Stomach (tissue), 4 donors: ENCODE results near the gene S1PR4.

Experiments used
- CTCF ChIP-seq, 7 experiments: fragments of 450-650 bp in 4 of 7; fragments of 200-600 bp in 3 of 7; sonication (generic) in 3 of 7; IDR thresholded peaks; one replicate each; pipeline ENCODE4 v1.5.1; 2016 to 2019; ENCODE audit warnings: antibody characterized with exemption in 7 of 7, control low read depth in 2 of 7, mild to moderate bottlenecking in 1 of 7
- POLR2A ChIP-seq, 4 donors: fragments of 450-650 bp; IDR thresholded peaks; one replicate each; pipeline ENCODE4 v1.6.1; 2016; ENCODE audit warnings: antibody characterized with exemption in 4 of 4, control low read depth in 2 of 4, mild to moderate bottlenecking in 1 of 4, moderate library complexity in 1 of 4
- POLR2AphosphoS5 ChIP-seq, 3 donors: sonication (generic); formaldehyde crosslinking; IDR thresholded peaks; one replicate each; pipeline ENCODE4 v1.6.1; 2016; ENCODE audit warnings: antibody characterized with exemption in 3 of 3

DNA sequence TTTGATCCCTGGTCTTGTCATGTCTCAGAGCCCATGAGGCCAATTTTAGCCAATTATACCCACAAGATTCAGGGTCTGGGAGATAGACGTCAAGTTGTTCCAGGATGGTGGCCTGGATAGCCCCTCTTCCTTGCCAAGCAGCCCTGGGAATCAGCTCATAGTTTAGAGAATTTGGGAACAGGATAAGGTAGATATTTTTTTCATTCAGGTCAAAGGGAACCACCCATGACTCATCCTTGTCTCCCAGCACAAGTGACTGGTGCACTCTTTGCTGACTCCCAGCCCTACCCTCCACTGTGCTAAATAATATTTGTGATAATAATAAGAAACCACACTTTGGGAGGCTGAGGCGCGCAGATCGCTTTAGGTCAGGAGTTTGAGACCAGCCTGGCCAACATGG lies 17.1 kb upstream of the S1PR4 start:
- no peak for TF ChIP-seq POLR2AphosphoS5 (IDR thresholded peaks at IDR 0.05)
- TF ChIP-seq CTCF (IDR thresholded peaks at IDR 0.05) = no peak
- no peak for TF ChIP-seq POLR2A (IDR thresholded peaks at IDR 0.05)
